IMR-90 (cell line): ENCODE measurements around the gene ZNF185.

Source experiments
- CTCF ChIP-seq: conservative IDR thresholded peaks from 2 replicates; pipeline ENCODE4 v1.5.1; 2012; ENCODE audit warnings: mild to moderate bottlenecking, low read depth, low read length, improper control_type of control experiment
- MAZ ChIP-seq: IDR thresholded peaks from 2 replicates; pipeline ENCODE4 v1.6.1; 2012; ENCODE audit warnings: low read depth, mild to moderate bottlenecking, low read length, improper control_type of control experiment, moderate library complexity, borderline replicate concordance
- POLR2A ChIP-seq: IDR thresholded peaks from 2 replicates; pipeline ENCODE4 v1.6.1; 2012; ENCODE audit warnings: mild to moderate bottlenecking, low read depth, low read length
- RAD21 ChIP-seq: IDR thresholded peaks from 2 replicates; pipeline ENCODE4 v1.6.1; 2012; ENCODE audit warnings: low read length, improper control_type of control experiment
- USF2 ChIP-seq: fragments of 150-350 bp; IDR thresholded peaks from 2 replicates; pipeline ENCODE4 v1.6.1; 2017; ENCODE audit warnings: mild to moderate bottlenecking, antibody characterized with exemption, low read length, low read depth

DNA sequence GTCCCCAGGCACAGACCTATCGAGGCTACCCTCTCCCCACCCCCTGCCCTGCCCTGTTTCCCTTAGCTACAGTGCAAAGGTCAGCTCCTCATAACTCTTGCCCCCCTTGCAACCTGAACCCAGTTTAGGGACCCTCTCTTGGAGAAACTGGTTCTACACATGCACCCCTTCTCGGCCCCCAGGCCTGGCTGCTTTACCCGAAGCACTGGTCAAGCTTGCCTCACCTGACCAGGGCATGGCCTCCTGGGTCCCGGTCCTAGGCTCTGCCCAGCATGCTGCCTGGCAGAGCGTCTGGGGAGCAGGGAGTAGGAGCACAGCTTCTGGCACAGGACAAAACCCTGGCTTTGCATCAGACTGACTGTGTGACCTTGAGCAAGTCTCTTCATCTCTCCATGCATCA lies 28.0 kb downstream of the ZNF185 start:
- no peak for TF ChIP-seq CTCF
- no peak for TF ChIP-seq POLR2A
- TF ChIP-seq RAD21 = no peak
- no peak for TF ChIP-seq MAZ
- TF ChIP-seq USF2 = no peak
